ENCODE measurements around the gene RTL10. TPM values are rescaled to one million over a fixed set of nuclear protein-coding genes. Genes with fewer than 3 reads are reported as not detected.
A peak's percentile ranks its signal among the peaks of the same experiment; 100 is the strongest.

The RTL10 gene
- total RNA-seq, 1 experiment from 2014 or later = 26.7 TPM

GRCh38 chr22:19853058-19853878 lies 1.4 kb downstream of the RTL10 start:
- Histone ChIP-seq H3K36me3 (ENCODE audit: control insufficient read depth, insufficient read depth, low read length) (peaks cover 11% of the 10 kb centered on the region; the same call in 1 of the 2 replicates), H3K4me3 (ENCODE audit: low read depth in 2 of 2, low read length in 2 of 2) (peak overlapping the region; percentile 74 to 86), H3K27ac (ENCODE audit: low read length) (peak overlapping the region; percentile 88), H3K9me3 (ENCODE audit: control insufficient read depth, insufficient read depth, low read depth, low read length) (no peaks in the 10 kb centered on the region), H3K27me3 (ENCODE audit: control insufficient read depth, insufficient read depth, low read length) (no peaks in the 10 kb centered on the region), H3K4me1 (ENCODE audit: control insufficient read depth, insufficient read depth, low read length) (peaks cover 53% of the 10 kb centered on the region)
- BruUV-seq (replicated peaks) = no TSS peak
- DNase-seq (ENCODE audit: low read depth, low spot score) (no peak), ATAC-seq (no peak)
- intact Hi-C loops (cut with micrococcal nuclease; ENCODE audit: unreplicated experiment) = no loop called here
- TF ChIP-seq CTCF (IDR thresholded peaks at IDR 0.05) = no peak
- TF ChIP-seq REST (IDR thresholded peaks at IDR 0.05; ENCODE audit: insufficient read depth in 1 of 2, low read depth in 2 of 2, low read length in 1 of 2) = no peak
- in situ Hi-C loops (cut with HindIII; ENCODE audit: low pct_unique_long_range_greater_than_20kb, low sequenced_read_pairs) = no loop called here
- ChIA-PET POLR2A (no interaction called here), CTCF (no interaction called here)

- Histone ChIP-seq H3K27me3 (ENCODE audit: control insufficient read depth, insufficient read depth, low read length) (no peaks in the 10 kb centered on the region), H3K27ac (ENCODE audit: low read length) (peak overlapping the region; percentile 88; the same call in 1 of the 2 replicates), H3K4me3 (ENCODE audit: low read depth in 2 of 2, low read length in 2 of 2) (peak overlapping the region; percentile 74 to 86), H3K36me3 (ENCODE audit: control insufficient read depth, insufficient read depth, low read length) (peaks cover 11% of the 10 kb centered on the region; the same call in 1 of the 2 replicates), H3K9me3 (ENCODE audit: control insufficient read depth, insufficient read depth, low read depth, low read length) (no peaks in the 10 kb centered on the region), H3K4me1 (ENCODE audit: control insufficient read depth, insufficient read depth, low read length) (peaks cover 53% of the 10 kb centered on the region)
- intact Hi-C loops (cut with micrococcal nuclease; ENCODE audit: unreplicated experiment) = no loop called here
- ChIA-PET POLR2A (no interaction called here), CTCF (no interaction called here)
- DNase-seq (ENCODE audit: low read depth, low spot score) (no peak), ATAC-seq (no peak)
- in situ Hi-C loops (cut with HindIII; ENCODE audit: low pct_unique_long_range_greater_than_20kb, low sequenced_read_pairs) = no loop called here
- TF ChIP-seq REST (IDR thresholded peaks at IDR 0.05; ENCODE audit: insufficient read depth in 1 of 2, low read depth in 2 of 2, low read length in 1 of 2) (no peak), SIN3A (IDR thresholded peaks at IDR 0.05; ENCODE audit: borderline replicate concordance, insufficient read depth, low read depth, low read length) (no peak), TCF7L2 (IDR thresholded peaks at IDR 0.05; ENCODE audit: low read depth, low read length) (no peak), POLR2AphosphoS5 (IDR thresholded peaks at IDR 0.05; ENCODE audit: low read depth, low read length) (no peak), CTCF (IDR thresholded peaks at IDR 0.05) (no peak)
- no TSS peak for BruUV-seq (replicated peaks)
Observed at GRCh38 chr22:19852177-19852781, 2.4 kb downstream of the RTL10 start.
